K562 (cell line): ENCODE data around the gene VKORC1. TPM values are rescaled to one million over a fixed set of nuclear protein-coding genes. Genes with fewer than 3 reads are reported as not detected.

Experiments
- ARNT ChIP-seq, 2 experiments: fragments of 450-650 bp; IDR thresholded peaks; 2 replicates each; pipeline ENCODE4 v1.6.1; 2016; ENCODE audit warnings: mild to moderate bottlenecking in 1 of 2
- CBFA2T3 ChIP-seq: fragments of 450-650 bp; IDR thresholded peaks from 2 replicates; pipeline ENCODE4 v1.6.1; 2017
- CBX3 ChIP-seq, 2 experiments: IDR thresholded peaks; 1 replicate in 1 of 2; 2 replicates in 1 of 2; pipeline ENCODE4 v1.6.1; 2012; ENCODE audit warnings: inconsistent platforms in 2 of 2, low read length in 2 of 2, borderline replicate concordance in 1 of 2, control low read depth in 1 of 2
- CREB1 ChIP-seq, 2 experiments: sonication (generic) in 1 of 2; formaldehyde crosslinking in 1 of 2; IDR thresholded peaks; 2 replicates each; pipeline versions ENCODE4 v1.6.1 to v1.8.0; 2012 to 2022; ENCODE audit warnings: inconsistent platforms in 1 of 2, mild to moderate bottlenecking in 1 of 2, missing genetic modification reagents in 1 of 2, moderate library complexity in 1 of 2
- CREB3L1 ChIP-seq: fragments of 450-650 bp; IDR thresholded peaks from 2 replicates; pipeline ENCODE4 v1.6.1; 2014; ENCODE audit warnings: low read depth, mild to moderate bottlenecking, moderate library complexity, borderline replicate concordance
- CTBP1 ChIP-seq: fragments of 450-650 bp; IDR thresholded peaks from 2 replicates; pipeline ENCODE4 v1.6.1; 2016; ENCODE audit warnings: borderline replicate concordance
- GMEB1 ChIP-seq: fragments of 250-450 bp; sonication (Bioruptor Pico); IDR thresholded peaks from 2 replicates; pipeline ENCODE4 v1.4.0; 2020; ENCODE audit warnings: mild to moderate bottlenecking
- GTF2A2 ChIP-seq: IDR thresholded peaks from 2 replicates; pipeline ENCODE4 v1.6.1; 2016; ENCODE audit warnings: mild to moderate bottlenecking, missing genetic modification characterization, missing compliant biosample characterization
- HMGN3 ChIP-seq: IDR thresholded peaks from 2 replicates; pipeline ENCODE4 v1.6.1; 2011; ENCODE audit warnings: borderline replicate concordance, low read depth, mild to moderate bottlenecking, mixed read lengths, low read length; ENCODE audit not compliant: insufficient read length; ENCODE audit errors: extremely low read depth
- ILK ChIP-seq: fragments of 450-650 bp; IDR thresholded peaks from 2 replicates; pipeline ENCODE4 v1.6.1; 2016; ENCODE audit warnings: missing genetic modification characterization, low read depth, mild to moderate bottlenecking, missing compliant biosample characterization, moderate library complexity, borderline replicate concordance
- MNT ChIP-seq, 2 experiments: fragments of 450-650 bp; conservative IDR thresholded peaks; 2 replicates each; pipeline ENCODE4 v1.6.1; 2017; ENCODE audit warnings: mild to moderate bottlenecking in 2 of 2, moderate library complexity in 2 of 2
- RCOR1 ChIP-seq, 2 experiments: IDR thresholded peaks; 2 replicates each; pipeline ENCODE4 v1.6.1; 2012; ENCODE audit warnings: low read depth in 2 of 2, low read length in 2 of 2, borderline replicate concordance in 1 of 2, improper control_type of control experiment in 1 of 2
- TAF1 ChIP-seq: IDR thresholded peaks from 2 replicates; pipeline ENCODE4 v1.6.1; 2011; ENCODE audit warnings: mild to moderate bottlenecking, low read length, moderate library complexity; ENCODE audit not compliant: insufficient read depth, control insufficient read depth, severe bottlenecking; ENCODE audit errors: extremely low read depth
- TBP ChIP-seq: optimal IDR thresholded peaks from 2 replicates; pipeline ENCODE3; 2011; ENCODE audit warnings: low read depth, low read length, improper control_type of control experiment
- USF1 ChIP-seq: sonication (generic); formaldehyde crosslinking; IDR thresholded peaks from 2 replicates; pipeline ENCODE4 v1.9.0; 2022; ENCODE audit warnings: mild to moderate bottlenecking, missing genetic modification reagents
- WHSC1 ChIP-seq: IDR thresholded peaks from one replicate; pipeline ENCODE4 v1.6.1; 2012; ENCODE audit warnings: low read length, control low read depth, inconsistent platforms
- ZFX ChIP-seq: sonication (generic); formaldehyde crosslinking; IDR thresholded peaks from 2 replicates; pipeline ENCODE4 v1.8.0; 2022; ENCODE audit warnings: mild to moderate bottlenecking, missing genetic modification reagents, moderate library complexity
- ZNF140 ChIP-seq: fragments of 250-450 bp; sonication (Bioruptor Pico); IDR thresholded peaks from 2 replicates; pipeline ENCODE4 v1.8.0; 2021; ENCODE audit warnings: moderate library complexity, mild to moderate bottlenecking, inconsistent platforms
- ZNF143 ChIP-seq: sonication (generic); formaldehyde crosslinking; IDR thresholded peaks from 2 replicates; pipeline ENCODE4 v1.9.0; 2022; ENCODE audit warnings: mild to moderate bottlenecking, missing genetic modification reagents
- ZNF280B ChIP-seq: fragments of 250-450 bp; sonication (Bioruptor Pico); IDR thresholded peaks from 2 replicates; pipeline ENCODE4 v1.5.1; 2021; ENCODE audit warnings: mild to moderate bottlenecking
- polyA plus RNA-seq, 8 experiments: library from polyadenylated mRNA; depleted of rRNA in 4 of 8; stranded (reverse) in 5 of 8; unstranded in 3 of 8; fragments of >200 nt; fragmentation: Nextera tagmentation in 2 of 8; fragmentation: Illumina TruSeq in 1 of 8; extraction: Ambion mirVana in 2 of 8; extraction: Trizol in 1 of 8; gene quantifications; 2 replicates each; pipeline versions ENCODE4 v1.2.1 to v1.2.3, GENCODE V29; 2011 to 2014; ENCODE audit warnings: inconsistent platforms in 1 of 8, missing spikeins in 1 of 8
- total RNA-seq, 7 experiments: library from RNA; depleted of rRNA in 6 of 7; stranded (reverse); fragments of >200 nt in 6 of 7; fragmentation: Illumina TruSeq in 2 of 7; extraction: Trizol in 2 of 7; gene quantifications; 2 replicates each; pipeline versions ENCODE4 v1.2.1 to v1.2.3, GENCODE V29; 2011 to 2021; ENCODE audit warnings: low replicate concordance in 1 of 7

Gene VKORC1
- total and polyA plus RNA-seq, 9 of the 15 experiments (the other 6 are each of a cell fraction or from before 2014, with no cell fraction given): 30.0 to 119 (median 62.1) TPM

- TF ChIP-seq ZNF140 (CRISPR knock-in tag) (no peak), WHSC1 (no peak), GTF2A2 (tag) (no peak), MNT (conservative IDR thresholded peaks at IDR 0.05) (peak; percentile 73 to 89), HMGN3 (peak; percentile 77), CTBP1 (peak; percentile 93), ZNF280B (CRISPR knock-in tag) (no peak), ARNT (IDR thresholded peaks at IDR 0.05) (peak in 1 of 2 experiments; percentile 85; a peak in 1 of 4 replicates), CREB3L1 (peak; percentile 87), USF1 (peak; percentile 55), ILK (tag) (no peak), CBFA2T3 (peak; percentile 32; the same call in 1 of the 2 replicates), TBP (peak; percentile 30), CBX3 (IDR thresholded peaks at IDR 0.05; ENCODE audit: borderline replicate concordance in 1 of 2, low read length in 2 of 2) (0 out of 3 replicates have a peak, but pooled peaks of 1 of the 2 experiments have one; percentile 60), CREB1 (IDR thresholded peaks at IDR 0.05) (peak; percentile 40; the same call in 1 of the 2 replicates), CREB1 (CRISPR knock-in tag; IDR thresholded peaks at IDR 0.05) (peak; percentile 59), GMEB1 (peak; percentile 82), RCOR1 (IDR thresholded peaks at IDR 0.05; ENCODE audit: borderline replicate concordance in 1 of 2, low read depth in 2 of 2, low read length in 2 of 2) (peak in 1 of 2 experiments; percentile 46; a peak in 1 of 4 replicates), ZNF143 (CRISPR knock-in tag) (peak; percentile 94), TAF1 (peak; percentile 47), ZFX (peak; percentile 48)
Measured at GRCh38 chr16:31094424-31095120, at the start of gene VKORC1 (continued).
